Activated CD8-positive, alpha-beta memory T cell treated with anti-CD3 and anti-CD28 coated beads, Interleukin-2, amount 10 ng/mL, durations not matched to agents 7 days and 5 days (primary cell): ENCODE data around the gene PADI2. TPM values are rescaled to one million over a fixed set of nuclear protein-coding genes. Genes with fewer than 3 reads are reported as not detected.

Source experiments
- ATAC-seq: fragments of 150-1000 bp; cut with Tn5 transposase; one replicate; pipeline ENCODE4 v1.10.0; 2021; ENCODE audit warnings: moderate library complexity
- CTCF ChIA-PET: fragments of 350-600 bp; sonication (Branson Sonifier 250); formaldehyde crosslinking; loops from one replicate; lab custom pipeline; 2021; ENCODE audit warnings: antibody characterized with exemption; lab: Charles Lee
- DNase-seq: peaks from one replicate; pipeline ENCODE4 v3.0.0-alpha.2; 2020
- H3K27ac Mint-ChIP-seq: one replicate; pipeline ENCODE4 v1.8.0; 2021; ENCODE audit warnings: mild to moderate bottlenecking, mixed read lengths
- H3K27me3 Mint-ChIP-seq: one replicate; pipeline ENCODE4 v1.8.0; 2021; ENCODE audit warnings: mixed read lengths
- H3K36me3 Mint-ChIP-seq: one replicate; pipeline ENCODE4 v1.8.0; 2021; ENCODE audit warnings: mild to moderate bottlenecking, mixed read lengths
- H3K4me1 Mint-ChIP-seq: one replicate; pipeline ENCODE4 v1.8.0; 2021; ENCODE audit warnings: mixed read lengths
- H3K4me3 Mint-ChIP-seq: one replicate; pipeline ENCODE4 v1.8.0; 2021; ENCODE audit warnings: mild to moderate bottlenecking, moderate library complexity, mixed read lengths
- H3K9me3 Mint-ChIP-seq: one replicate; pipeline ENCODE4 v1.8.0; 2022; ENCODE audit warnings: low read depth, mixed read lengths
- total RNA-seq, 2 experiments: library from RNA; stranded (reverse); gene quantifications; one replicate each; pipeline ENCODE4 v1.2.3, GENCODE V29; 2021

The PADI2 gene
- total RNA-seq, 2 experiments from 2014 or later = 0.09 to 0.23 TPM

- Mint-ChIP-seq H3K27ac (peak overlapping the region; percentile 1), H3K9me3 (no peaks in the 10 kb centered on the region), H3K4me1 (peaks cover 21% of the 10 kb centered on the region), H3K27me3 (no peaks in the 10 kb centered on the region), H3K36me3 (peaks cover 27% of the 10 kb centered on the region), H3K4me3 (no peak overlapping the region)
- ATAC-seq (no peak), DNase-seq (no peak)
- CTCF ChIA-PET = interaction anchor here (0.8 to 5.3 kb wide), 11 partner anchors 26 to 425 kb away, joined by 3 to 33 read pairs (median 3); no protein-coding TSS in a partner anchor
These were observed 73.0 kb downstream of the PADI2 start for GRCh38 chr1:17046334-17046657.

- no peak for DNase-seq
- H3K27ac Mint-ChIP-seq = peak overlapping the region; percentile 1
- H3K27me3 Mint-ChIP-seq = no peaks in the 10 kb centered on the region
- H3K4me3 Mint-ChIP-seq = no peak overlapping the region
- peak; percentile 33 for ATAC-seq
- CTCF ChIA-PET = interaction anchor here (0.9 to 5.3 kb wide), 10 partner anchors 27 to 425 kb away, joined by 3 to 33 read pairs (median 4); no protein-coding TSS in a partner anchor
- peaks cover 22% of the 10 kb centered on the region for H3K36me3 Mint-ChIP-seq
- H3K9me3 Mint-ChIP-seq = no peaks in the 10 kb centered on the region
- H3K4me1 Mint-ChIP-seq = peaks cover 16% of the 10 kb centered on the region
These were observed 73.5 kb downstream of the PADI2 start for GRCh38 chr1:17045634-17046333.

GRCh38 chr1:17045150-17045549 lies 74.1 kb downstream of the PADI2 start:
- no peak overlapping the region for H3K27ac Mint-ChIP-seq
- H3K4me1 Mint-ChIP-seq = peaks cover 15% of the 10 kb centered on the region
- H3K4me3 Mint-ChIP-seq = no peak overlapping the region

GRCh38 chr1:17043676-17044075 lies 75.6 kb downstream of the PADI2 start:
- no peak overlapping the region for H3K27ac Mint-ChIP-seq
- no peaks in the 10 kb centered on the region for H3K27me3 Mint-ChIP-seq
- CTCF ChIA-PET = interaction anchor here (3.9 to 5.3 kb wide), 2 partner anchors 84 to 92 kb away, joined by 25 to 33 read pairs; no protein-coding TSS in a partner anchor

More at GRCh38 chr1:17045150-17045549, 74.1 kb downstream of the PADI2 start:
- no peak for ATAC-seq
- no peak for DNase-seq
- Mint-ChIP-seq H3K36me3 (peaks cover 20% of the 10 kb centered on the region), H3K27me3 (no peaks in the 10 kb centered on the region), H3K9me3 (no peaks in the 10 kb centered on the region)
- CTCF ChIA-PET = interaction anchor here (1.4 to 5.3 kb wide), 4 partner anchors 35 to 94 kb away, joined by 3 to 33 read pairs (median 18); no protein-coding TSS in a partner anchor

GRCh38 chr1:17040135-17040534 lies 79.1 kb downstream of the PADI2 start:
- CTCF ChIA-PET = interaction anchor here (1.2 kb wide), 1 partner anchor 12 kb away, joined by 3 read pairs; no protein-coding TSS in a partner anchor

More at GRCh38 chr1:17043676-17044075, 75.6 kb downstream of the PADI2 start:
- H3K4me1 Mint-ChIP-seq = peaks cover 15% of the 10 kb centered on the region
- no peaks in the 10 kb centered on the region for H3K9me3 Mint-ChIP-seq
- peaks cover 25% of the 10 kb centered on the region for H3K36me3 Mint-ChIP-seq
- ATAC-seq (no peak), DNase-seq (no peak)
- no peak overlapping the region for H3K4me3 Mint-ChIP-seq

GRCh38 chr1:17039522-17039921 lies 79.7 kb downstream of the PADI2 start:
- H3K36me3 Mint-ChIP-seq = peaks cover 28% of the 10 kb centered on the region
- peaks cover 4% of the 10 kb centered on the region for H3K4me1 Mint-ChIP-seq
- no peak for ATAC-seq
- no peak for DNase-seq
- H3K4me3 Mint-ChIP-seq = no peak overlapping the region
- no peaks in the 10 kb centered on the region for H3K9me3 Mint-ChIP-seq
- CTCF ChIA-PET = interaction anchor here (1.2 kb wide), 1 partner anchor 13 kb away, joined by 3 read pairs; no protein-coding TSS in a partner anchor
- H3K27me3 Mint-ChIP-seq = no peaks in the 10 kb centered on the region
- no peak overlapping the region for H3K27ac Mint-ChIP-seq

More at GRCh38 chr1:17040135-17040534, 79.1 kb downstream of the PADI2 start:
- Mint-ChIP-seq H3K27me3 (no peaks in the 10 kb centered on the region), H3K27ac (no peak overlapping the region), H3K4me1 (peaks cover 7% of the 10 kb centered on the region), H3K36me3 (peaks cover 28% of the 10 kb centered on the region), H3K9me3 (no peaks in the 10 kb centered on the region), H3K4me3 (no peak overlapping the region)
- no peak for ATAC-seq
- DNase-seq = no peak

GRCh38 chr1:17033481-17033880 lies 85.8 kb downstream of the PADI2 start:
- CTCF ChIA-PET = interaction anchor here (1.7 kb wide), 1 partner anchor 30 kb away, joined by 3 read pairs; no protein-coding TSS in a partner anchor
- no peak overlapping the region for H3K4me3 Mint-ChIP-seq
- H3K4me1 Mint-ChIP-seq = peaks cover 6% of the 10 kb centered on the region
- no peak for DNase-seq
- no peak for ATAC-seq
- H3K27me3 Mint-ChIP-seq = no peaks in the 10 kb centered on the region
- no peak overlapping the region for H3K27ac Mint-ChIP-seq
- H3K36me3 Mint-ChIP-seq = peaks cover 15% of the 10 kb centered on the region
- no peaks in the 10 kb centered on the region for H3K9me3 Mint-ChIP-seq

GRCh38 chr1:17032741-17033140 lies 86.5 kb downstream of the PADI2 start:
- Mint-ChIP-seq H3K9me3 (no peaks in the 10 kb centered on the region), H3K27ac (no peak overlapping the region)
- CTCF ChIA-PET = interaction anchor here (1.7 kb wide), 1 partner anchor 29 kb away, joined by 3 read pairs; no protein-coding TSS in a partner anchor

GRCh38 chr1:17031436-17031835 lies 87.8 kb downstream of the PADI2 start:
- Mint-ChIP-seq H3K4me3 (no peak overlapping the region), H3K36me3 (peaks cover 23% of the 10 kb centered on the region), H3K9me3 (no peaks in the 10 kb centered on the region), H3K27ac (no peak overlapping the region), H3K4me1 (peaks cover 3% of the 10 kb centered on the region), H3K27me3 (no peaks in the 10 kb centered on the region)
- DNase-seq (no peak), ATAC-seq (no peak)
- CTCF ChIA-PET = no interaction called here

More at GRCh38 chr1:17032741-17033140, 86.5 kb downstream of the PADI2 start:
- no peaks in the 10 kb centered on the region for H3K27me3 Mint-ChIP-seq
- DNase-seq (no peak), ATAC-seq (no peak)
- no peak overlapping the region for H3K4me3 Mint-ChIP-seq
- peaks cover 16% of the 10 kb centered on the region for H3K36me3 Mint-ChIP-seq
- H3K4me1 Mint-ChIP-seq = peaks cover 3% of the 10 kb centered on the region

- DNase-seq (no peak), ATAC-seq (no peak)
- Mint-ChIP-seq H3K9me3 (no peaks in the 10 kb centered on the region), H3K36me3 (peaks cover 23% of the 10 kb centered on the region), H3K4me1 (peaks cover 3% of the 10 kb centered on the region), H3K27me3 (no peaks in the 10 kb centered on the region), H3K4me3 (no peak overlapping the region), H3K27ac (no peak overlapping the region)
- CTCF ChIA-PET = interaction anchor here (0.5 kb wide), 1 partner anchor 68 kb away, joined by 3 read pairs; no protein-coding TSS in a partner anchor
These were observed 89.0 kb downstream of the PADI2 start for GRCh38 chr1:17030206-17030605.

GRCh38 chr1:17028662-17029188 lies 90.5 kb downstream of the PADI2 start:
- CTCF ChIA-PET = no interaction called here
- H3K36me3 Mint-ChIP-seq = peaks cover 25% of the 10 kb centered on the region
- no peaks in the 10 kb centered on the region for H3K27me3 Mint-ChIP-seq
- DNase-seq = no peak
- no peak overlapping the region for H3K27ac Mint-ChIP-seq
- ATAC-seq = no peak
- H3K9me3 Mint-ChIP-seq = no peaks in the 10 kb centered on the region
- peaks cover 7% of the 10 kb centered on the region for H3K4me1 Mint-ChIP-seq
- H3K4me3 Mint-ChIP-seq = no peak overlapping the region

- H3K27me3 Mint-ChIP-seq = no peaks in the 10 kb centered on the region
- H3K4me3 Mint-ChIP-seq = no peak overlapping the region
- no peaks in the 10 kb centered on the region for H3K9me3 Mint-ChIP-seq
- CTCF ChIA-PET = no interaction called here
- H3K36me3 Mint-ChIP-seq = peaks cover 27% of the 10 kb centered on the region
- DNase-seq = no peak
- H3K27ac Mint-ChIP-seq = no peak overlapping the region
- no peak for ATAC-seq
- H3K4me1 Mint-ChIP-seq = peaks cover 4% of the 10 kb centered on the region
These were observed 91.4 kb downstream of the PADI2 start for GRCh38 chr1:17027900-17028299.

GRCh38 chr1:17027403-17027802 lies 91.8 kb downstream of the PADI2 start:
- CTCF ChIA-PET = no interaction called here
- Mint-ChIP-seq H3K4me3 (no peak overlapping the region), H3K4me1 (peaks cover 4% of the 10 kb centered on the region), H3K27ac (no peak overlapping the region), H3K36me3 (peaks cover 28% of the 10 kb centered on the region), H3K9me3 (no peaks in the 10 kb centered on the region), H3K27me3 (no peaks in the 10 kb centered on the region)
- DNase-seq (no peak), ATAC-seq (no peak)
